HEK293 (cell line): Measurements from ENCODE around the gene IL17REL.

Source experiments
- CTCF ChIA-PET: fragments of 350-600 bp; formaldehyde crosslinking; extraction: SDS; loops from one replicate; lab custom pipeline; 2021; ENCODE audit warnings: antibody characterized with exemption; lab: Yijun Ruan, JAX
- POLR2A ChIA-PET: fragments of 300-600 bp; formaldehyde crosslinking; extraction: SDS; loops from one replicate; lab custom pipeline; 2020; ENCODE audit warnings: antibody characterized with exemption, inconsistent platforms; lab: Yijun Ruan, JAX
- H3K27ac ChIP-seq: fragments of 200-500 bp; sonication (Bioruptor generic); 2 replicates; pipeline ENCODE4 v1.5.1; 2014; ENCODE audit warnings: low read depth, low read length, control low read depth, inconsistent platforms; ENCODE audit errors: extremely low read depth
- H3K36me3 ChIP-seq, 2 experiments: fragments of 200-500 bp in 1 of 2; sonication (Bioruptor generic) in 1 of 2; 1 replicate in 1 of 2; 2 replicates in 1 of 2; pipeline ENCODE4 v1.5.1; 2014 to 2017; ENCODE audit warnings: inconsistent platforms in 2 of 2, low read length in 2 of 2; ENCODE audit not compliant: control insufficient read depth in 2 of 2, insufficient read depth in 1 of 2
- H3K4me1 ChIP-seq: fragments of 200-500 bp; sonication (Bioruptor generic); 2 replicates; pipeline ENCODE4 v1.5.1; 2014; ENCODE audit warnings: mild to moderate bottlenecking, low read length, inconsistent platforms; ENCODE audit not compliant: control insufficient read depth, insufficient read depth
- H3K4me3 ChIP-seq: 2 replicates; pipeline ENCODE4 v1.5.1; 2011; ENCODE audit warnings: low read depth, mild to moderate bottlenecking, control low read depth, low read length, moderate library complexity
- H3K9me3 ChIP-seq: fragments of 200-500 bp; sonication (Bioruptor generic); 2 replicates; pipeline ENCODE4 v1.5.1; 2014; ENCODE audit warnings: low read depth, low read length, inconsistent platforms; ENCODE audit not compliant: control insufficient read depth, insufficient read depth
- EGR2 ChIP-seq: fragments of 450-650 bp; formaldehyde crosslinking; IDR thresholded peaks from 2 replicates; pipeline ENCODE4 v1.5.1; 2016; ENCODE audit warnings: low read depth, missing biosample characterization, missing genetic modification characterization
- GLIS2 ChIP-seq: fragments of 450-650 bp; formaldehyde crosslinking; IDR thresholded peaks from 2 replicates; pipeline ENCODE4 v1.5.1; 2016; ENCODE audit warnings: missing biosample characterization, missing genetic modification characterization
- SCRT2 ChIP-seq: fragments of 450-650 bp; formaldehyde crosslinking; IDR thresholded peaks from 2 replicates; pipeline ENCODE4 v1.5.1; 2016; ENCODE audit warnings: missing biosample characterization, missing genetic modification characterization
- SP7 ChIP-seq: fragments of 450-650 bp; formaldehyde crosslinking; IDR thresholded peaks from 2 replicates; pipeline ENCODE4 v1.5.1; 2016; ENCODE audit warnings: missing biosample characterization, missing genetic modification characterization
- TSHZ1 ChIP-seq: fragments of 450-650 bp; formaldehyde crosslinking; IDR thresholded peaks from 2 replicates; pipeline ENCODE4 v1.5.1; 2016; ENCODE audit warnings: missing biosample characterization, missing genetic modification characterization, borderline replicate concordance
- ZBTB10 ChIP-seq: fragments of 450-650 bp; formaldehyde crosslinking; IDR thresholded peaks from 2 replicates; pipeline ENCODE4 v1.5.1; 2016; ENCODE audit warnings: missing biosample characterization, missing genetic modification characterization
- ZNF202 ChIP-seq: fragments of 450-650 bp; formaldehyde crosslinking; IDR thresholded peaks from 2 replicates; pipeline ENCODE4 v1.5.1; 2016; ENCODE audit warnings: missing biosample characterization, missing genetic modification characterization, borderline replicate concordance
- ZNF266 ChIP-seq: fragments of 450-650 bp; formaldehyde crosslinking; IDR thresholded peaks from 2 replicates; pipeline ENCODE4 v1.5.1; 2016; ENCODE audit warnings: missing biosample characterization, missing genetic modification characterization, low read depth
- ZNF394 ChIP-seq: fragments of 450-650 bp; formaldehyde crosslinking; IDR thresholded peaks from 2 replicates; pipeline ENCODE4 v1.5.1; 2016; ENCODE audit warnings: missing biosample characterization, missing genetic modification characterization, mild to moderate bottlenecking, moderate library complexity, borderline replicate concordance
- ZNF416 ChIP-seq: fragments of 450-650 bp; formaldehyde crosslinking; IDR thresholded peaks from 2 replicates; pipeline ENCODE4 v1.5.1; 2016; ENCODE audit warnings: missing biosample characterization, missing genetic modification characterization
- ZNF426 ChIP-seq: fragments of 450-650 bp; formaldehyde crosslinking; IDR thresholded peaks from 2 replicates; pipeline ENCODE4 v1.5.1; 2017; ENCODE audit warnings: missing biosample characterization, missing genetic modification characterization, mild to moderate bottlenecking, inconsistent platforms, moderate library complexity
- ZNF433 ChIP-seq: fragments of 450-650 bp; formaldehyde crosslinking; IDR thresholded peaks from 2 replicates; pipeline ENCODE4 v1.5.1; 2016; ENCODE audit warnings: missing biosample characterization, missing genetic modification characterization, low read depth
- ZNF488 ChIP-seq: fragments of 450-650 bp; formaldehyde crosslinking; IDR thresholded peaks from 2 replicates; pipeline ENCODE4 v1.5.1; 2016; ENCODE audit warnings: missing biosample characterization, missing genetic modification characterization
- ZNF560 ChIP-seq: fragments of 450-650 bp; formaldehyde crosslinking; IDR thresholded peaks from 2 replicates; pipeline ENCODE4 v1.5.1; 2017; ENCODE audit warnings: missing biosample characterization, missing genetic modification characterization, borderline replicate concordance
- ZNF626 ChIP-seq: fragments of 450-650 bp; sonication (Bioruptor Pico); formaldehyde crosslinking; IDR thresholded peaks from 2 replicates; pipeline ENCODE4 v1.5.1; 2018; ENCODE audit warnings: missing biosample characterization, missing genetic modification characterization, inconsistent platforms
- ZNF645 ChIP-seq: fragments of 450-650 bp; formaldehyde crosslinking; IDR thresholded peaks from 2 replicates; pipeline ENCODE4; 2016; ENCODE audit warnings: missing biosample characterization, missing genetic modification characterization
- ZNF791 ChIP-seq: fragments of 450-650 bp; formaldehyde crosslinking; IDR thresholded peaks from 2 replicates; pipeline ENCODE4 v1.5.1; 2016; ENCODE audit warnings: missing biosample characterization, missing genetic modification characterization
- ZNF792 ChIP-seq: fragments of 450-650 bp; formaldehyde crosslinking; IDR thresholded peaks from 2 replicates; pipeline ENCODE4 v1.5.1; 2016; ENCODE audit warnings: missing biosample characterization, missing genetic modification characterization
- ZSCAN23 ChIP-seq: fragments of 450-650 bp; formaldehyde crosslinking; IDR thresholded peaks from 2 replicates; pipeline ENCODE4 v1.5.1; 2016; ENCODE audit warnings: missing biosample characterization, missing genetic modification characterization

The IL17REL gene

GRCh38 chr22:49954354-49954753, 58.2 kb downstream of the IL17REL start (continued):
- no peak for TF ChIP-seq EGR2 (tag by site-specific recombination)

GRCh38 chr22:49953680-49954344, 58.8 kb downstream of the IL17REL start:
- no peak overlapping the region for H3K4me3 ChIP-seq
- H3K4me1 ChIP-seq = no peaks in the 10 kb centered on the region; the same call in 1 of the 2 replicates
- H3K36me3 ChIP-seq = no peaks in the 10 kb centered on the region
- H3K9me3 ChIP-seq = no peaks in the 10 kb centered on the region
- POLR2A ChIA-PET = no interaction called here
- CTCF ChIA-PET = no interaction called here
- no peak overlapping the region for H3K27ac ChIP-seq
- no peak for TF ChIP-seq ZNF560 (tag by site-specific recombination)
- TF ChIP-seq ZNF202 (tag by site-specific recombination) = no peak
- TF ChIP-seq ZBTB10 (tag by site-specific recombination) = no peak
- no peak for TF ChIP-seq ZNF433 (tag by site-specific recombination)
- TF ChIP-seq SCRT2 = no peak
- peak; percentile 30; the same call in 1 of the 2 replicates for TF ChIP-seq GLIS2 (tag by site-specific recombination)
- no peak for TF ChIP-seq ZNF626
- TF ChIP-seq ZNF791 (tag by site-specific recombination) = no peak

- TF ChIP-seq ZNF792 (no peak), ZSCAN23 (tag by site-specific recombination) (no peak), ZNF394 (no peak), GLIS2 (tag by site-specific recombination) (no peak), ZNF426 (tag by site-specific recombination) (no peak), SP7 (tag by site-specific recombination) (no peak), ZNF645 (tag by site-specific recombination) (no peak), ZNF266 (tag by site-specific recombination) (no peak), ZNF488 (tag by site-specific recombination) (no peak), TSHZ1 (tag by site-specific recombination) (no peak), ZNF416 (tag by site-specific recombination) (no peak)
- CTCF ChIA-PET = interaction anchor here (0.6 to 2.2 kb wide), 3 partner anchors 23 to 41 kb away, joined by 3 to 7 read pairs (median 3); no protein-coding TSS in a partner anchor
- H3K36me3 ChIP-seq = no peaks in the 10 kb centered on the region
- H3K4me3 ChIP-seq = no peak overlapping the region
- no peaks in the 10 kb centered on the region; the same call in 1 of the 2 replicates for H3K4me1 ChIP-seq
- H3K27ac ChIP-seq = no peak overlapping the region
- H3K9me3 ChIP-seq = no peaks in the 10 kb centered on the region
- POLR2A ChIA-PET = interaction anchor here (2.0 to 2.7 kb wide), 2 partner anchors 9 to 13 kb away, joined by 6 read pairs; no protein-coding TSS in a partner anchor
Observed at GRCh38 chr22:49953027-49953679, 59.4 kb downstream of the IL17REL start.
